GM12878 (cell line): ENCODE data around the gene OPN4.

Experiments
- EZH2 ChIP-seq: IDR thresholded peaks from 2 replicates; pipeline ENCODE4 v1.6.1; 2012; ENCODE audit warnings: low read depth, mild to moderate bottlenecking, control low read depth, inconsistent platforms, low read length, borderline replicate concordance; ENCODE audit not compliant: control insufficient read depth
- HDAC6 ChIP-seq: fragments of 200-600 bp; sonication (generic); IDR thresholded peaks from one replicate; pipeline ENCODE4 v1.8.0; 2017; ENCODE audit warnings: antibody characterized with exemption; ENCODE audit not compliant: unreplicated experiment
- POLR2AphosphoS5 ChIP-seq: IDR thresholded peaks from 2 replicates; pipeline ENCODE4 v1.6.1; 2011; ENCODE audit warnings: mild to moderate bottlenecking, low read length, inconsistent platforms
- RAD21 ChIP-seq: IDR thresholded peaks from 2 replicates; pipeline ENCODE4 v1.6.1; 2011; ENCODE audit warnings: mild to moderate bottlenecking, low read depth, low read length, moderate library complexity; ENCODE audit not compliant: insufficient read depth
- SIX5 ChIP-seq: IDR thresholded peaks from 2 replicates; pipeline ENCODE4 v1.6.1; 2011; ENCODE audit warnings: mild to moderate bottlenecking, low read depth, low read length, moderate library complexity; ENCODE audit not compliant: severe bottlenecking
- SMAD1 ChIP-seq: fragments of 450-650 bp; IDR thresholded peaks from 2 replicates; pipeline ENCODE4 v1.6.1; 2018; ENCODE audit warnings: mild to moderate bottlenecking, low read depth; ENCODE audit not compliant: partially characterized antibody
- ZSCAN29 ChIP-seq: fragments of 450-650 bp; IDR thresholded peaks from 2 replicates; pipeline ENCODE4 v1.6.1; 2017; ENCODE audit warnings: mild to moderate bottlenecking, moderate library complexity
- TF ChIP-seq, protein P1 (sequence below), 3 experiments: IDR thresholded peaks in 2 of 3; conservative IDR thresholded peaks in 1 of 3; 2 replicates each; pipeline ENCODE4 v1.5.1; 2011; ENCODE audit warnings: low read depth in 3 of 3, low read length in 3 of 3, mild to moderate bottlenecking in 3 of 3, control low read depth in 2 of 3, moderate library complexity in 2 of 3, inconsistent platforms in 1 of 3, mixed read lengths in 1 of 3; ENCODE audit not compliant: control insufficient read depth in 2 of 3, insufficient read depth in 1 of 3; ENCODE audit errors: extremely low read depth in 1 of 3
- TF ChIP-seq, protein P2 (sequence below): IDR thresholded peaks from 2 replicates; pipeline ENCODE4 v1.6.1; 2012; ENCODE audit warnings: low read depth, low read length, improper control_type of control experiment

DNA sequence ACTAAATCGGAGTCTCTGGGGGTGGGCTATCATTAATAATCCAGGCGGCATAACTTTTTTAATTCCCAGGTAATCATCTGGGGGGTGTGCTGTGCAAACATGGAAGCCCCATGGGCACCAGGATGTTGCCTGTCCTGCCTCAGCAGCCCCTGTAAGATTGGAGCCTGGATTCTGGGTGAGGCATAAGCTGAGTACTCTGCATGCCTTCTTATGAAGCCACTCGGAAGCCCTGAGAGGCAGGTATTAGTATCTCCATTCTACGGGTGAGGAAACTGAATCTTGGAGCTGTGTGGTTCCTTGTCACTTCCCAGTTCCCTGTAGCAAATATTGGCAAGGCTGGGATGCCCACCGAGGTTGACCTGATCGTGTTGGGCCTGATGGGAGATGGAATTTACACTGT is 7.4 kb upstream of the OPN4 start:
- no peak for TF ChIP-seq EZH2
- no peak for TF ChIP-seq SMAD1
- TF ChIP-seq, protein P1, sequence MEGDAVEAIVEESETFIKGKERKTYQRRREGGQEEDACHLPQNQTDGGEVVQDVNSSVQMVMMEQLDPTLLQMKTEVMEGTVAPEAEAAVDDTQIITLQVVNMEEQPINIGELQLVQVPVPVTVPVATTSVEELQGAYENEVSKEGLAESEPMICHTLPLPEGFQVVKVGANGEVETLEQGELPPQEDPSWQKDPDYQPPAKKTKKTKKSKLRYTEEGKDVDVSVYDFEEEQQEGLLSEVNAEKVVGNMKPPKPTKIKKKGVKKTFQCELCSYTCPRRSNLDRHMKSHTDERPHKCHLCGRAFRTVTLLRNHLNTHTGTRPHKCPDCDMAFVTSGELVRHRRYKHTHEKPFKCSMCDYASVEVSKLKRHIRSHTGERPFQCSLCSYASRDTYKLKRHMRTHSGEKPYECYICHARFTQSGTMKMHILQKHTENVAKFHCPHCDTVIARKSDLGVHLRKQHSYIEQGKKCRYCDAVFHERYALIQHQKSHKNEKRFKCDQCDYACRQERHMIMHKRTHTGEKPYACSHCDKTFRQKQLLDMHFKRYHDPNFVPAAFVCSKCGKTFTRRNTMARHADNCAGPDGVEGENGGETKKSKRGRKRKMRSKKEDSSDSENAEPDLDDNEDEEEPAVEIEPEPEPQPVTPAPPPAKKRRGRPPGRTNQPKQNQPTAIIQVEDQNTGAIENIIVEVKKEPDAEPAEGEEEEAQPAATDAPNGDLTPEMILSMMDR (IDR thresholded peaks at IDR 0.05 in 2 of 3, conservative IDR thresholded peaks at IDR 0.05 in 1 of 3; ENCODE audit: control insufficient read depth in 2 of 3, extremely low read depth in 1 of 3, insufficient read depth in 1 of 3, low read depth in 3 of 3, low read length in 3 of 3) = no peak
- no peak for TF ChIP-seq SIX5
- no peak for TF ChIP-seq ZSCAN29
- no peak for TF ChIP-seq RAD21
- no peak for TF ChIP-seq HDAC6
- TF ChIP-seq, protein P2, sequence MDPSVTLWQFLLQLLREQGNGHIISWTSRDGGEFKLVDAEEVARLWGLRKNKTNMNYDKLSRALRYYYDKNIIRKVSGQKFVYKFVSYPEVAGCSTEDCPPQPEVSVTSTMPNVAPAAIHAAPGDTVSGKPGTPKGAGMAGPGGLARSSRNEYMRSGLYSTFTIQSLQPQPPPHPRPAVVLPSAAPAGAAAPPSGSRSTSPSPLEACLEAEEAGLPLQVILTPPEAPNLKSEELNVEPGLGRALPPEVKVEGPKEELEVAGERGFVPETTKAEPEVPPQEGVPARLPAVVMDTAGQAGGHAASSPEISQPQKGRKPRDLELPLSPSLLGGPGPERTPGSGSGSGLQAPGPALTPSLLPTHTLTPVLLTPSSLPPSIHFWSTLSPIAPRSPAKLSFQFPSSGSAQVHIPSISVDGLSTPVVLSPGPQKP = no peak
- no peak for TF ChIP-seq POLR2AphosphoS5
